ENCODE results near the gene AIP.
"Not testable (repeated sequence)": the region's sequence is repeated elsewhere in the genome, so short reads cannot be mapped to it uniquely, and the experiment has no call there.

The AIP gene

DNA sequence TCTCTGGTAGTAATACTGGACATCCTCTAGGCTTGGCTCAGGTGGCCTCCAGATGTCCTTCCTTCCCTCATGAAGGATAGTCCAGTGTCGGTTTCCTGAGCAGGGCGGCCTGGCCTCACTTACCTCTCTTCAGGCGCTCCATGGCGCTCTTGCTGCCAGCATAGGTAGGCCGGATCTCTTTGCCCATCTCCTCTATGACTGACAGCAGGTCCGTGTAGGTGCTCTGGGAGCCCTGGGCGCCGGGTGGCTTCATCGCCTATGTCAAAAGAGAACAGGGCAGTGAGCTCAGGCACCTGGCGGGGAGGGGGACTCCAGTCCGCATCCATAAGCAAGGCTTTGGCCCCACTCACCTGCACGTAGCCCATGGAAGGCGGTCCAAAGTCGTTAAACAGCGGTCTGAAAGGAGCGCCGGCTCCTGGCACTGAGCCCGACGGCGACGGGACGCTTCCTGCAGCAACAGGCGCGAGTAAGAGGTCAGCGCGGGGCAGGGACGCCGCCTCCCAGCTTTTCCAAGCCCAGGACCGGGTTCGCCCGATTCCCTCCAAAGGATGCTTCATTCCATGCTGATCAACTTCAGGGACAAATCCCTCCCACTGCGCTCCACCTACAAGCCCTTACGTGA lies 24.5 kb downstream of the AIP start:
- DNase-seq (ENCODE audit: low read depth) = no peak

GRCh38 chr11:67507864-67508485 lies 25.1 kb downstream of the AIP start, which contains the start of gene CDK2AP2:
Gene CDK2AP2 (minus strand): TSS chr11:67508162. CDS start chr11:67508082, 80 bp downstream.
- DNase-seq (ENCODE audit: low read depth) = peak; percentile 97

DNA sequence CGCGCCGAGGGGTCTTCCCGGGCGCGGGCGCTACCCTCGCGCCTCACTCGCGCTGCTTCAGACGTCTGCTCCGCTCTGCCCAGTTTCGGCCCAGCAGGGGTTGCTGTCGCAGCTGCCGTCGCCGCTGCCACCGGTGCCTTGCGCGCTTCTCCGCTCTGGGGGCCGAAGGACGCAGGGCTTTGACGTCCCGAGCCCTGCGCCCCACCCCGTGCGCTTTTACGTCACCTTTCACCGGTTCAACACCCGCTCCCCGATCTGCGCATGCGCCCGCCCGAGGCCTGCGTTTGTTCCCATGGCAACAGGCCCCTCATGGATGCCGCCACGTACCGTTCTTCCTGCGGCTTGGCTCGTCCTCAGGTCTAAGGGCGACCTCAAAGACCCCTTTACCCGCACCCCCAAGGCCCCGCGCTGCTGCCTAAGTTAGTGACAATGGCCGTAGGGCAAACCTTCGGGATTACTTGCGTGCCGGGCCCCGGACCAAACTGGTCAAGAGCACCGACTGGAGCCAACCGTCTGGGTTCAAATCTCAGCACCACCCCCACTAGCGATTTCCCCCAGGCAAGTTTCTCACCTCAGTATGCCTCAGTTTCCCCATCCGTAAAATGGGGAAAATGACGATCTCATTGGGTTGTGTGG lies 25.8 kb downstream of the AIP start:
- peak; percentile 90 for DNase-seq (ENCODE audit: low read depth)

DNA sequence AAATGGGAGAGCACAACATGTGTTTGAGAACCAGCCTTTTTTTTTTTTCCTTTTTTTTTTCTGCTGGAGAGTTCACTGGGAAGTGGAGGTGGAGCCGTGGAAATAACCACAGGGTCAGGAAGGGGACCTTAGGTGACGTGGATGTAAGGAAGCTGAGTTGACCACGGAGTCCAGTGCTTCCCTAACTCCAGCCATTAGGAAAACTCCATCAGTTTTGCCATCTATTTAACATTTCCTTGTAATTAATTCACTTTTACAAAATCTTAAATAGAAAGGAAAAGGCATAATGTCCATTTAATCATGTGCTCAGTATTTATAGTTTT lies 27.2 kb downstream of the AIP start:
- DNase-seq (ENCODE audit: low read depth) = no peak

GRCh38 chr11:67511558-67511957 lies 28.7 kb downstream of the AIP start:
- DNase-seq (ENCODE audit: low read depth) = not testable (repeated sequence)

DNA sequence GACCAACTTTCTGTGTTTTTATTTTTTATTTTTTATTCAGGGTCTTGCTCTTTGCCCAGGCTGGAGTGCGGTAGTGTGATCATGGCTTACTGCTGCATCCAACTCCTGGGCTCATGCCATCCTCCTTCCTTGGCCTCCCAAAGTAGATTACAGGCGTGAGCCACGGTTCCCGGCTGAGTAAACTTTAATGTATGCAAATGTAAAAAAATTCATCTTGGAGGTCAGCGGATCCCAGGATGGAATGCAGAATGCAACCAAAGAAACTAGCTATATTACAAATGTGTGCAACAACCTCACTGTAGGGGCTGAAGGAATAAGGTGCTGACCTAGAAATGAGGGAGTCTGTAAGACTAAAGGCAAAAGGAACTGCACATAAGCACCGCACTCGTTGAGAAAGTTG lies 31.3 kb downstream of the AIP start:
- no peak for DNase-seq (ENCODE audit: low read depth)

- no peak for DNase-seq (ENCODE audit: low read depth)
Observed at GRCh38 chr11:67516806-67517205, 34.0 kb downstream of the AIP start.

GRCh38 chr11:67517784-67518552 lies 35.1 kb downstream of the AIP start:
- DNase-seq (ENCODE audit: low read depth) = no peak

DNA sequence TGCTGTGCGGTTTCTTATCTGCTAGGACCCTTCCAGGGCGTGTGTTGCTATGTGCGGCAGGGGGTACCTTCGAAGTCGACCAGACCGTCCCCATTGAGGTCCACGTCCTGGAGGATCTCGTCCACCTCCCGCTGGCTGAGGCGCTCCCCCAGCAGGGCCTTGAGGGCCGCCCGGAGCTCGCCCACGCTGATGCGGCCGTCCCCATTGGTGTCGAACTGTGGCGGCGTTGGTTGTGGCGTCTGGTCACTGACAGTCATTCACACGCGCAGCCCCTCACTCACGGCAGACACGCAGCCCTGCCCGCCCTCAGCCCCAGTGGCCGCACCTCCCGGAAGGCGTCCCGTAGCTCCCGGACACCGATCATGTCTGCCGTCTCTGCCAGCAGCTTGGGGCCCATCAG lies 36.9 kb downstream of the AIP start:
- DNase-seq (ENCODE audit: low read depth) = no peak

- DNase-seq (ENCODE audit: low read depth) = no peak
Observed at GRCh38 chr11:67520856-67521824, 38.3 kb downstream of the AIP start.

- DNase-seq (ENCODE audit: low read depth) = no peak
Observed at GRCh38 chr11:67521924-67522323, 39.1 kb downstream of the AIP start.

DNA sequence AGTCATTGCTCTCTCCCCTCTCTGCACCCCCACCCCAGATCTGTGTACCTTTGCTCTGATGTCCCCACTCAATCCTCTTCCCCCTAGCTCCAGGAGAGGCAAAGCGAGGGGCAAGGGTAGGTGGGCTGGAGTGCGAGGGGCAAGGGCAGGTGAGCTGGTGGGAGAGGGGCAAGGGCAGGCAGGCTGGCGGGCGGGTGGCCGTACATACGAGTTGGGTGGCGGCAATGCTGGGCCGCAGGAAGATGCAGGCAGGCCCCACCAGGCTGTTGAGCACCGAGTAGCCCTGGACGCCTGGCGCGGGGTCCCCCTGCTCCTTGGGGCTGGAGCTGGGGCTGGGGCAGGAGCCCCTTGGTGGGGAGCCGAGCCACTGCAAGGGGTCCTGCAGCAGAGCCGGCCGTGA lies 39.5 kb downstream of the AIP start:
- no peak for DNase-seq (ENCODE audit: low read depth)

GRCh38 chr11:67522844-67523555 lies 40.2 kb downstream of the AIP start, which contains the start of gene CABP2:
Gene CABP2 (minus strand): TSS chr11:67523446. CDS start chr11:67523326, 120 bp downstream.
- no peak for DNase-seq (ENCODE audit: low read depth)

DNA sequence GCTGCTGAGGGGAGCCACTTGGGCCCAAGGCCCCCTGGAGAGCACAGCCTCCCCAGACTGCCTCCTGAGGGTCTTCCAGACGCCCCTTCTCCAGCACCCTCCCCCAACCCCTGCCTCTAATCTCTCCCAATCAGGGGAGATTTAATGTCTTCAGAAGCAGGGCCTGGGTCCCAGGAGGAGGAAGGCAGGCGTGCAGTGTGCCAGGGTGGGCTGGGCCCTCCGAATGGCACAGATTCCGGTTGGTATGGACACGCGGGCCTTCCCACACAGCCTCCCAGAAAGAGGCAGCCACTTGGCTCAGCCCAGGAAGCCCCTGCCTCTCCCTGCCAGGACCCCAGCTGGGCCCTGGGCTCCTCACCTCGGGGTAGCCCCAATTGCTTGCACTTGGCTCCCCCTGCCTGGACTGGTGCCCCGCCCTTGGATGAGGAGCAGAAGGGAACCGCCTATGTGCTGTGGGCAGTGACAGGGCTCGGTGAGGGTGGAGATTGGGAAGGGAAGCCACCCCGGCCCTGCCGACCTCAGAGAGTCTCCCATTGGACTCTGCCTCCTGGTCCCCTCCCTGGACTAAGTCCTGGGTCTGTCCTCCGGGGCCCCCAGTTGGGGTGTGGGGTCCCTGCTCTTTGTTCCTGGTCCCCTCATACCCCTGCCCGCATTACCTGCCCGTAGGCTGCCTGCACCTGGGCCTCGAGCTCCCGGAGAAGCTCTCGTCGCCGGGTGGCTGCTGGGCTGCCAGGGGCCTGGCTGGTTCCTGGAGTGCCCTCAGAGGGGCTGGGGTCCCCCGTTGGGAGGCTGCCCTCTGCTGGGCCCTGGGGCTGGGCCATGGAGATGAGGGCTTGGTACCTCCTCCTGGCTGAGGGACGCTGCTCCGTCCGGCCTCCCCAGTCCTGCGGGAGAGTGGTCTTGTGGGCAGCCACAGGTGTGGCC lies 41.0 kb downstream of the AIP start:
- no peak for DNase-seq (ENCODE audit: low read depth)

DNA sequence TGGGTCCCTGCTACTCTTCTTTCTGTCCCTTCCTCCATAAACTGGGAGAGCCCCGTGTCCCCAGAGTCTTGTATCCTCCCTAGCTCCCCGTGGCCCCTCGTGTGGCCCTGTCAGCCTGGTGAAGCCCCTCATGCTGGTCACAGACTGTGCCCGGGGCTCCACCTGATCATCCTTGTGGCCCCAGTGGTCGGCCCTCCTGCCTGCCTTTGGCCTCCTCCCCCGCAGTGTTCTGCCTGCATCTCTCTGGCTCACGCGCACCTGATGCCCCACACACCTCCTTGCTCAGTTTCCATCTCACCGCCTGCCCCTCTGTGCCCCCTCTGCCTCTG lies 41.6 kb downstream of the AIP start:
- DNase-seq (ENCODE audit: low read depth) = no peak

- DNase-seq (ENCODE audit: low read depth) = no peak
Observed at GRCh38 chr11:67525275-67525976, 42.6 kb downstream of the AIP start.

DNA sequence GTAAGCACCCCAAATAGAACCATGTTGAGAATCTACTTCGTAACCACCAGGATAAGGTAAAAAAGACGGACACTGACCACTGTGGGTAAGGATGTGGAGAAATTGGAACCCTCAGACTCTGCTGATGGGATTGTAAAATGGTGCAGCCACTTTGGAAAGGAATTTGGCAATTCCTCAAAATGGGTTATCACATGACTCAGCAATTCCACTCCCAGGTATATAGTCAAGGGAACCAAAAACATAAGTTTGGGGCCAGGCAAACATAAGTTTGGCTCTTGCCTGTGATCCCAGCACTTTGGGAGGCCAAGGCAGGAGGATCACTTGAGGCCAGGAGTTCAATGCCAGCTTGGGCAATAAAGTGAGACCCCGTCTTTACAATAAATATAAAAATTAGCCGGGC lies 45.5 kb downstream of the AIP start:
- no peak for DNase-seq (ENCODE audit: low read depth)

- no peak for DNase-seq (ENCODE audit: low read depth)
Observed at GRCh38 chr11:67530282-67530592, 47.4 kb downstream of the AIP start.

- DNase-seq (ENCODE audit: low read depth) = no peak
Observed at GRCh38 chr11:67532889-67533288, 50.1 kb downstream of the AIP start.
